Vagina (tissue), 2 donors: Measurements from ENCODE around the gene ZNF382.

Experiments
- CTCF ChIP-seq, 3 experiments: fragments of 450-650 bp in 2 of 3; fragments of 200-600 bp in 1 of 3; sonication (generic) in 1 of 3; IDR thresholded peaks; one replicate each; pipeline ENCODE4 v1.5.1; 2017 to 2019; ENCODE audit warnings: antibody characterized with exemption in 3 of 3, mild to moderate bottlenecking in 2 of 3, moderate library complexity in 2 of 3
- POLR2A ChIP-seq, 2 donors: fragments of 450-650 bp; IDR thresholded peaks; one replicate each; pipeline ENCODE4 v1.6.1; 2017; ENCODE audit warnings: antibody characterized with exemption in 2 of 2, mild to moderate bottlenecking in 2 of 2, moderate library complexity in 2 of 2
- POLR2AphosphoS5 ChIP-seq, 2 donors: sonication (generic); formaldehyde crosslinking; IDR thresholded peaks; one replicate each; pipeline ENCODE4 v1.9.0; 2017; ENCODE audit warnings: antibody characterized with exemption in 2 of 2, mild to moderate bottlenecking in 2 of 2, low read depth in 1 of 2; ENCODE audit not compliant: insufficient read depth in 1 of 2

GRCh38 chr19:36668646-36669045 is 63.5 kb downstream of the ZNF382 start:
- TF ChIP-seq CTCF (IDR thresholded peaks at IDR 0.05), result no peak
- no peak for TF ChIP-seq POLR2AphosphoS5 (IDR thresholded peaks at IDR 0.05; ENCODE audit: insufficient read depth in 1 of 2, low read depth in 1 of 2)
- no peak for TF ChIP-seq POLR2A (IDR thresholded peaks at IDR 0.05)
